H9 (cell line): Measurements from ENCODE around the gene OSBPL2. TPM values are rescaled to one million over a fixed set of nuclear protein-coding genes. Genes with fewer than 3 reads are reported as not detected.

ENCODE experiments used
- DNase-seq: peaks from one replicate; pipeline ENCODE4 v3.0.0-alpha.2; 2017
- H2AFZ ChIP-seq: one replicate; pipeline ENCODE4 v1.6.1; 2013; ENCODE audit warnings: mild to moderate bottlenecking, low read length, control low read depth, moderate library complexity
- H2AK5ac ChIP-seq: 2 replicates; pipeline ENCODE4 v1.6.1; 2013; ENCODE audit warnings: low read length, control low read depth, mixed read lengths; ENCODE audit not compliant: insufficient read length
- H2BK120ac ChIP-seq: one replicate; pipeline ENCODE4 v1.6.1; 2013; ENCODE audit warnings: low read depth, mild to moderate bottlenecking, low read length, control low read depth, inconsistent platforms; ENCODE audit not compliant: poor library complexity, severe bottlenecking
- H2BK12ac ChIP-seq: 2 replicates; pipeline ENCODE4 v1.6.1; 2013; ENCODE audit warnings: low read length, control low read depth, mixed read lengths, low read depth; ENCODE audit not compliant: insufficient read length
- H2BK15ac ChIP-seq: 2 replicates; pipeline ENCODE4 v1.6.1; 2013; ENCODE audit warnings: low read depth, low read length, control low read depth
- H2BK20ac ChIP-seq: one replicate; pipeline ENCODE4 v1.6.1; 2013; ENCODE audit warnings: low read depth, mild to moderate bottlenecking, low read length, control low read depth, inconsistent platforms; ENCODE audit not compliant: poor library complexity, severe bottlenecking
- H2BK5ac ChIP-seq: 2 replicates; pipeline ENCODE4 v1.6.1; 2013; ENCODE audit warnings: low read length, control low read depth, mixed read lengths; ENCODE audit not compliant: insufficient read length
- H3K14ac ChIP-seq: 2 replicates; pipeline ENCODE4 v1.6.1; 2013; ENCODE audit warnings: low read length, control low read depth; ENCODE audit not compliant: insufficient read depth
- H3K18ac ChIP-seq: 2 replicates; pipeline ENCODE4 v1.6.1; 2013; ENCODE audit warnings: low read depth, mild to moderate bottlenecking, mixed read lengths, low read length, control low read depth; ENCODE audit not compliant: insufficient read length
- H3K23ac ChIP-seq: 2 replicates; pipeline ENCODE4 v1.6.1; 2013; ENCODE audit warnings: low read length, control low read depth, mixed read lengths, low read depth; ENCODE audit not compliant: insufficient read length
- H3K23me2 ChIP-seq: 2 replicates; pipeline ENCODE4 v1.6.1; 2013; ENCODE audit warnings: low read depth, mild to moderate bottlenecking, mixed read lengths, low read length, control low read depth; ENCODE audit not compliant: insufficient read length, poor library complexity, severe bottlenecking
- H3K27ac ChIP-seq: 2 replicates; pipeline ENCODE4 v1.5.1; 2013; ENCODE audit warnings: low read length, control low read depth, mixed read lengths, low read depth; ENCODE audit not compliant: insufficient read length
- H3K27me3 ChIP-seq: 2 replicates; pipeline ENCODE4 v1.6.1; 2013; ENCODE audit warnings: low read length, control low read depth, inconsistent platforms; ENCODE audit not compliant: insufficient read depth
- H3K4ac ChIP-seq: 2 replicates; pipeline ENCODE4 v1.6.1; 2013; ENCODE audit warnings: low read depth, mild to moderate bottlenecking, control low read depth, inconsistent platforms, low read length, moderate library complexity
- H3K4me1 ChIP-seq: 2 replicates; pipeline ENCODE4 v1.6.1; 2013; ENCODE audit warnings: low read length, control low read depth, inconsistent platforms; ENCODE audit not compliant: insufficient read depth
- H3K4me2 ChIP-seq: 2 replicates; pipeline ENCODE4 v1.6.1; 2013; ENCODE audit warnings: low read length, control low read depth, mixed read lengths; ENCODE audit not compliant: insufficient read length, insufficient read depth
- H3K56ac ChIP-seq: 2 replicates; pipeline ENCODE4 v1.6.1; 2013; ENCODE audit warnings: low read depth, mild to moderate bottlenecking, mixed read lengths, low read length, control low read depth; ENCODE audit not compliant: insufficient read length
- H3K79me1 ChIP-seq: 2 replicates; pipeline ENCODE4 v1.6.1; 2013; ENCODE audit warnings: low read depth, mild to moderate bottlenecking, moderate library complexity, low read length, control low read depth, inconsistent platforms; ENCODE audit not compliant: insufficient read depth, poor library complexity, severe bottlenecking
- H3K79me2 ChIP-seq: 2 replicates; pipeline ENCODE4 v1.6.1; 2013; ENCODE audit warnings: low read length, control low read depth, inconsistent platforms; ENCODE audit not compliant: insufficient read depth
- H3K9ac ChIP-seq: 2 replicates; pipeline ENCODE4 v1.6.1; 2013; ENCODE audit warnings: low read length, control low read depth, mixed read lengths; ENCODE audit not compliant: insufficient read length; ENCODE audit errors: extremely low read depth
- H3K9me3 ChIP-seq: one replicate; pipeline ENCODE4 v1.6.1; 2013; ENCODE audit warnings: low read depth, low read length, inconsistent platforms; ENCODE audit not compliant: control insufficient read depth
- H3T11ph ChIP-seq: one replicate; pipeline ENCODE4 v1.6.1; 2013; ENCODE audit warnings: mild to moderate bottlenecking, low read length, control low read depth, inconsistent platforms
- H4K20me1 ChIP-seq: one replicate; pipeline ENCODE4 v1.6.1; 2013; ENCODE audit not compliant: control insufficient read depth, insufficient read length, insufficient read depth
- H4K5ac ChIP-seq: 2 replicates; pipeline ENCODE4 v1.6.1; 2013; ENCODE audit warnings: low read depth, mild to moderate bottlenecking, mixed read lengths, low read length, control low read depth; ENCODE audit not compliant: insufficient read length
- H4K8ac ChIP-seq: replicated peaks from 2 replicates; pipeline ENCODE4 v1.6.1; 2013; ENCODE audit warnings: low read length, control low read depth, mixed read lengths, low read depth; ENCODE audit not compliant: insufficient read length
- H4K91ac ChIP-seq: 2 replicates; pipeline ENCODE4 v1.6.1; 2013; ENCODE audit warnings: low read depth, mild to moderate bottlenecking, moderate library complexity, mixed read lengths, low read length, control low read depth; ENCODE audit not compliant: insufficient read length
- H3K27ac Mint-ChIP-seq, 3 experiments: 2 replicates in 2 of 3; 3 replicates in 1 of 3; pipeline ENCODE4 v1.8.0; 2020 to 2021; ENCODE audit warnings: mixed read lengths in 3 of 3, mild to moderate bottlenecking in 1 of 3, moderate library complexity in 1 of 3
- H3K27me3 Mint-ChIP-seq: 2 replicates; pipeline ENCODE4 v1.8.0; 2021; ENCODE audit warnings: low read depth, mild to moderate bottlenecking, moderate library complexity, mixed read lengths
- H3K36me3 Mint-ChIP-seq, 3 experiments: 2 replicates in 2 of 3; 3 replicates in 1 of 3; pipeline ENCODE4 v1.8.0; 2020 to 2021; ENCODE audit warnings: low read depth in 3 of 3, mixed read lengths in 3 of 3; ENCODE audit not compliant: insufficient read depth in 1 of 3
- H3K4me1 Mint-ChIP-seq, 2 experiments: 2 replicates each; pipeline ENCODE4 v1.8.0; 2020; ENCODE audit warnings: mixed read lengths in 2 of 2
- H3K4me3 Mint-ChIP-seq, 2 experiments: 2 replicates in 1 of 2; 3 replicates in 1 of 2; pipeline ENCODE4 v1.8.0; 2020 to 2021; ENCODE audit warnings: mild to moderate bottlenecking in 2 of 2, mixed read lengths in 2 of 2, moderate library complexity in 1 of 2
- H3K9me3 Mint-ChIP-seq, 2 experiments: 2 replicates in 1 of 2; 3 replicates in 1 of 2; pipeline ENCODE4 v1.8.0; 2020; ENCODE audit warnings: mild to moderate bottlenecking in 2 of 2, mixed read lengths in 2 of 2, moderate library complexity in 1 of 2
- WGBS: extraction: QIAGEN DNeasy Blood & Tissue Kit; methylation state at CpG from one replicate; pipeline ENCODE4 v1.1.7; 2013; ENCODE audit warnings: missing lambda C conversion rate, low lambda C conversion rate, mixed read lengths; ENCODE audit not compliant: insufficient read length; ENCODE audit errors: extremely low coverage; 5-methylcytosine and 5-hydroxymethylcytosine counted together
- total RNA-seq: library from RNA; stranded (reverse); gene quantifications from 2 replicates; pipeline ENCODE4 v1.2.1, GENCODE V29; 2021
- TF ChIP-seq, protein P1 (sequence below): fragments of 200-600 bp; sonication (generic); conservative IDR thresholded peaks from 3 replicates; pipeline ENCODE4 v1.8.0; 2021; ENCODE audit warnings: antibody characterized with exemption, mild to moderate bottlenecking

Gene OSBPL2
- total RNA-seq, 1 experiment from 2014 or later = 47.3 TPM

DNA sequence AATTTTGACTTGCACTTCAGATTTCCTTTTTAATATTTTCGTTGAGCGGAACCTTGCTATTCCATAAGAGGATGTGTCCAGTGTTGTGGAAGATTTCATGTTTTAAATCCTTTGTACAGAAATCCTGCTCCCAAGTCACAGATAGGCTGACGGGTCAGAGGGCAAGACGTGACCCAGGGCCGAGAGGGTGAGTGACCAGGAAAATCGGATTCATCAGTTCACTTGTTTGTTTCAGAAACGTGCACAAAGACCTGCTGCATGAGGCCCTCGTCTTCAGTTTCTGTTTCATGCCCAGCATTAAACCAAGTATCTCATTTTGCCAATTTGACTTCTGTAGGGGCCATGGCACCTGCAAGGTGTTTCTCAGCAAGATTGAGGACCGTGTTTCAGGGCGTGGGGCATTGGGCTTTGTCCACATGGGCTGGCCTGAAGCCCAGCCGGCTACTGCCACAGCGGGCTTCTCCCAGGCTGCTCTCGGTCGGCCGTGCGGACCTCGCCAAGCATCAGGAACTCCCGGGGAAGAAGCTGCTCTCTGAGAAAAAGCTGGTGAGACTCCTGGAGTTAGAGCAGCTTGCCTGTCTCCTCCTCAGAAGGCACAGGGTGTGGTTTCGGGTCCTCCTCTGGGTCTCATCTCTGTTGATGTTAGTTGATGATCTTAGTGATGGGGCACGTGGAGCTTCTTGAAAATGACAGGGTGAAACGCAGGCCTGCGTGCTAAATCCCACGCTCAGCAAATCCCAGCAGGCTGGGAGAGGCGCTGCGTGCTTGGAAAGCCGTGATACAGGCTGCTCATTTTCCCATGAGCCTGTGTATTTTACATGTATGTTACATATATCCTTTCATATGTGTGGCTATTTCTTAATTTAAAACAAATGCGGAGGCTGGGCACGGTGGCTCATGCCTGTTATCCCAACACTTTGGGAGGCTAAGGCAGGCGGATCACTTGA, 45.0 kb upstream of the OSBPL2 start:
- Histone ChIP-seq H3K56ac (no peak overlapping the region), H3K18ac (no peak overlapping the region), H2BK5ac (no peak overlapping the region), H3K9me3 (no peaks in the 10 kb centered on the region), H3K23me2 (no peaks in the 10 kb centered on the region), H2BK120ac (no peak overlapping the region), H2BK20ac (no peak overlapping the region), H4K91ac (no peak overlapping the region), H4K8ac (no peak overlapping the region), H4K20me1 (no peaks in the 10 kb centered on the region), H3K27me3 (no peaks in the 10 kb centered on the region), H3K4me2 (no peak overlapping the region), H3K27ac (no peak overlapping the region), H3K14ac (no peak overlapping the region), H2BK12ac (no peak overlapping the region), H3T11ph (no peak overlapping the region), H3K9ac (no peak overlapping the region), H2AK5ac (no peak overlapping the region), H2BK15ac (no peak overlapping the region), H2AFZ (no peak overlapping the region), H3K79me2 (no peaks in the 10 kb centered on the region; the same call in 1 of the 2 replicates), H4K5ac (no peak overlapping the region), H3K4ac (no peak overlapping the region), H3K4me1 (no peaks in the 10 kb centered on the region), H3K23ac (no peak overlapping the region), H3K79me1 (no peaks in the 10 kb centered on the region)
- no CpG with 5 or more reads among the region's 29 CpGs for WGBS
- Mint-ChIP-seq H3K27me3 (no peaks in the 10 kb centered on the region), H3K36me3 (peaks cover 5 to 12% (median 8%) of the 10 kb centered on the region in 3 experiments; a peak in 6 of 7 replicates), H3K9me3 (no peaks in the 10 kb centered on the region), H3K4me3 (no peak overlapping the region), H3K4me1 (no peaks in the 10 kb centered on the region), H3K27ac (peak overlapping the region in 1 of 3 experiments; percentile 75; a peak in 1 of 7 replicates)
- TF ChIP-seq, protein P1, sequence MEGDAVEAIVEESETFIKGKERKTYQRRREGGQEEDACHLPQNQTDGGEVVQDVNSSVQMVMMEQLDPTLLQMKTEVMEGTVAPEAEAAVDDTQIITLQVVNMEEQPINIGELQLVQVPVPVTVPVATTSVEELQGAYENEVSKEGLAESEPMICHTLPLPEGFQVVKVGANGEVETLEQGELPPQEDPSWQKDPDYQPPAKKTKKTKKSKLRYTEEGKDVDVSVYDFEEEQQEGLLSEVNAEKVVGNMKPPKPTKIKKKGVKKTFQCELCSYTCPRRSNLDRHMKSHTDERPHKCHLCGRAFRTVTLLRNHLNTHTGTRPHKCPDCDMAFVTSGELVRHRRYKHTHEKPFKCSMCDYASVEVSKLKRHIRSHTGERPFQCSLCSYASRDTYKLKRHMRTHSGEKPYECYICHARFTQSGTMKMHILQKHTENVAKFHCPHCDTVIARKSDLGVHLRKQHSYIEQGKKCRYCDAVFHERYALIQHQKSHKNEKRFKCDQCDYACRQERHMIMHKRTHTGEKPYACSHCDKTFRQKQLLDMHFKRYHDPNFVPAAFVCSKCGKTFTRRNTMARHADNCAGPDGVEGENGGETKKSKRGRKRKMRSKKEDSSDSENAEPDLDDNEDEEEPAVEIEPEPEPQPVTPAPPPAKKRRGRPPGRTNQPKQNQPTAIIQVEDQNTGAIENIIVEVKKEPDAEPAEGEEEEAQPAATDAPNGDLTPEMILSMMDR = no peak
- DNase-seq = no peak
